Stimulated activated CD4-positive, alpha-beta T cell treated with anti-CD3 and anti-CD28 coated beads, TNF-alpha, amount 100 ng/mL, for 4 hours (primary cell): ENCODE data around the gene MAPK6.

Experiments used
- DNase-seq, 3 experiments: peaks; one replicate each; pipeline ENCODE4 v3.0.0-alpha.2; 2020; ENCODE audit warnings: low read depth in 3 of 3

MAPK6 gene

GRCh38 chr15:52010633-52011595 is 8.1 kb upstream of the MAPK6 start:
- DNase-seq, result no peak

DNA sequence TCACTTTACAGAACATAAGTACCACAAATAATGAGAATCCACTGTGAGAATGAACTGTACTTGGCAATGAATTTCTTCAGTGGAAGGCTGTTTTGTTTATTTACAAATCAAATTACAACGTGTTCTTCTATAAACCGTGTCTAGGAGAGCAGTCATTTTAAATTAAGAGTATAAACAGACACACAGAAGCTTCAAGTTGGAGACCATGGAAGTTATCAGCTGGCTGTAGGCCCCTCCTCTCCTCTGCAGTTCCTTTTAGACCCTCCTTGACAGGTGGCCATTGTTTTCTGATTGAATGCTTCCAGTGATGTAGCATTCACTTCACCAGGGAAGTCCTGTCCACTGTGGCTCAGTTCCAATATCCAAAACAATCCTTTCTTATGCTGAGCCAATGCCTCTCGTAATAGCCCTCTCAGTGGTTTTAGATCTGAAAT is 7.3 kb upstream of the MAPK6 start:
- no peak for DNase-seq

DNA sequence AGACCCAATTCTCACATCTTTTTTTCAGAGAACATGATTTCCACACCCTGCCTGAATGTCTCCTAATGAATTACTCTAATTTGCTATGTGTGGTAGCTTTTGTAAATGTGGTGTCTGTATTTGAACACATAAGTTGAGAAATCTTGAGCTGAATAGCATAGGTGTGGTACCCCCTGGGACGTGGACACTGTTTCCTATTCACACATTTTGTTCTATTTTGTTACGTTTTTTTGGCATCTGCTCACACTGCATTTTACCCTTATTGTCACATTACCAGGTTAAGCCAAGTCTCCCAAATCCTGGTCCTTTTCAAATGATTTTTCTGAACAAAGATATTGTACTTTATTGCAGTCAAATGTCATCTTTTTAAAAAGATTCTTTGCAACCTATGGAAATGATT is 6.8 kb upstream of the MAPK6 start:
- no peak for DNase-seq

DNA sequence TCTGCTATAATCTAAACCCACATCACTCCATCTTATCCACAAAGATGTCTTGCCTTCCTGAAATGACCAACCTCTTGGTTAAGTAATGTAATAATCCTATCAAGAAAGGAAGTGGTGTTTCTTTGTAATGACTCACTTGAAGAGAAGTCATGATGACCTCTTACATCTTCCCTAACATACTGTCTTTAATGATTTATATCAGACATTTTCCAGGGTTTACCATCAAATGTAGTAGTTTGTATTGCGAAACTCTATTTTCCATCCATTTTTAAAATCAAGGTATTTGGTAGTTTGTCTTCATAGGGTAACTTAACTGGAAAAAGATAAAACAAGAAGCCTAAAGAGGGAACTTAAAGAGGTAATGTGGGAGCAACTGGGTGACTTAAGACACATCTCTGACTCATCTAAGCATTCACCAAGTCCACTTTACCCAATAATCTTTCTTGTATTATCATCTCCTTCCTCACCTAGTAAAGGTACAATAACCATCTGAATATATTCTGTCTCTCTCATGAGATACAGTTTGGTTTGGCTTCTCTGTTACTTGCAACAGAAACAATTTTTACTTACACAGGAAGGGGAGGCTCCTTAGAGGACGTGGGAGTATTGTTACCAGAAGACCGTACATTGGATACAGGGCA is 5.7 kb upstream of the MAPK6 start:
- DNase-seq, result no peak

DNA sequence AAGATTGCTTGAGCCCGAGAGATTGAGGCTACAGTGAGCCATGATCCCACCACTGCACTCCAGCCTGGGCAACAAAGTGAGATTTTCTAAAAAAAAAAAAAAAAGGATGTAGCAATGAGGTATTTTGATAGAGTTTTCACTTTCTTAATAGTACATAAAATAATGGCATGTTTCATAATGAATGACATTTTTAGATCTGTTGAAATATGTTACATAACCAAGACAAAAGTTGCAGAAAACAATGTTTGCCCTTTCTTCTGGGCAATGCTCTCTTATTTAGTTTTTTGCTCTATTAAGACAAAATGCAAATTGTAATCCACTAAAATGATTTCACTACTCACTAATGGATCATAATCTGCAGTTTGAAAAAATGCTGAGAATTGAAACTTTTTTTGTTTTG is 4.4 kb upstream of the MAPK6 start:
- DNase-seq, result no peak

GRCh38 chr15:52016316-52016715 is 2.7 kb upstream of the MAPK6 start:
- DNase-seq, result no peak

GRCh38 chr15:52018244-52018643 is 775 bp upstream of the MAPK6 start:
- no peak for DNase-seq

GRCh38 chr15:52019394-52020220 is 588 bp downstream of the MAPK6 start:
- DNase-seq, result peak; percentile 38 to 45 (median 42)

GRCh38 chr15:52020221-52021085 is 1.4 kb downstream of the MAPK6 start:
- DNase-seq, result no peak

GRCh38 chr15:52021128-52021671 is 2.2 kb downstream of the MAPK6 start:
- peak in 2 of 3 experiments; percentile 53 to 58 for DNase-seq

DNA sequence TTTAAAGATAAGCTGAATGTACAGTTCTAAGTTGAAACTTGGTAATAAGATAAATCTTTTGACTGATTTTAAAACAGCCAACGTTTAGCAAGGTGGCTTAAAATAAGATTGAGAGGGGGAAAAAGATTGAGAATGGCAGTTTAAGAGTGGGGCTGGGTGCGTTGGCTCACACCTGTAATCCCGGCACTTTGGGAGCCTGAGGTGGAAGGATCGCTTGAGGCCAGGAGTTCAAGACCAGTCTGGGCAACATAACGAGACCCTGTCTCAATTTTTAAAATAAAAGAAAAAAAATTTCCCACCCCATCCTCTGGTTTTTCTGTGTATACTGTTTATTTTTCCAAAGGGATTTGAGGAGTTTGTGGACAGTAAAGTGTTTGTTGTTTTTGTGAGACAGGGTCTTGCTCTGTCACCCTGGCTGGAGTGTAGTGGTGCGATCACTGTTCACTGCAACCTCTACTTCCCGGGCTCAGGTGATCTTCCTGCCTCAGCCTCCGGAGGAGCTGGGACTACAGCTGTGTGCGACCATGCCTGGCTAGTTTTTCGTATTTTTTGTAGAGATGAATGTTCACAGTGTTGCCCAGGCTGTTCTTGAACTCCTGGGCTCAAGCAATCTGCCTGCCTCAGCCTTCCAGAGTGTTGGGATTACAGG is 3.0 kb downstream of the MAPK6 start:
- DNase-seq, result no peak

GRCh38 chr15:52023169-52023922 is 4.3 kb downstream of the MAPK6 start:
- DNase-seq, result no peak

DNA sequence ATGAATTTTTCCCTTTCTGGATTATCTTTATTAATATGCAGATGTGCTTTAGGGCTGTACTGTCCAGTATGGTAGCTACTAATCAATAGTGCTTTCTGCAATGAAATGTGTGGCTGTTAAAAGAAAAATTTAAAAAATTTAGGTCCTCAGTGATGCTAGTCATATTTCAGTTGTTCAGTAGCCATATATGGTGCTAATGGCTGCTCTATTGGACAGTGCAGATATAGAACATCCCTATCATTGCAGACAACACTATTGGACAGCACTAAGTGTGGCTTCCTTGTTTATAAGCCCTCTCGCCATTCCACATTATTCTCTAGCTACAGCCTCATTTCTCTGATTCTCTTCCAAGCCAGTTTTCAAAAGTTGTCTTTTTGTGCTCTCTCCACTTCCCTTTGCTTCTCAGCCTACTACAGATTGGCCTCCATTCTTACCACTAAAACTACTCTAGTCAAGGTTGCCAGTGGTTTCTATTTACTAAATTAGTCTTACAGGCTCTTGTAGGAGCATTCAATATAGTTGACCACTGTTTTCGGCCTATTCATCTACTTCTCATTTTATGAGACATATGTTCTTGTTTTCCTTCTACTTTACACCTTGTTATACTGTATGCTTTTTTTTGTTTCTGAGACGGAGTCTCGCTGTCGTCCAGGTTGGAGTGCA is 9.5 kb downstream of the MAPK6 start:
- no peak for DNase-seq

GRCh38 chr15:52030010-52030409 is 11.0 kb downstream of the MAPK6 start:
- DNase-seq, result no peak

DNA sequence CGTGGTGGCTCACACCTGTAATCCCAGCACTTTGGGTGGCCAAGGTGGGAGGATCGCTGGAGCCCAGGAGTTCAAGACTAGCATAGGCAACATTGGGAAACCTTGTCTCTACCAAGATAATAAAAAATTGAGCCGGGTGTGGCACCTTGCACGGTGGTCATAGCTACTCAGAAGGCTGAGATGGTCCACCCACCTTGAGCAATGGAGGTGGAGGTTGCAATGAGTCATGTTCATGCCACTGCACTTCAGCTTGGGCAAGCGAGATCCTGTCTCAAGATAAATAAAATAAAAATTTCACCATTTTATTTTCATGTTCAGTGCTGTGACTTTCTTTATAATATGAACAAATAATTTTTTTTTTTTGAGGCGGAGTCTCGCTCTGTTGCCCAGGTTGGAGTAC is 12.5 kb downstream of the MAPK6 start:
- no peak for DNase-seq

- DNase-seq, result no peak
Observed at GRCh38 chr15:52037889-52038505, 19.0 kb downstream of the MAPK6 start.

GRCh38 chr15:52039925-52040781 is 21.1 kb downstream of the MAPK6 start:
- no peak for DNase-seq
